ENCODE data around the gene ST7. TPM values are rescaled to one million over a fixed set of nuclear protein-coding genes. Genes with fewer than 3 reads are reported as not detected.

The ST7 gene
- total RNA-seq, 1 donor from 2014 or later, result 8.3 TPM

- no peaks in the 10 kb centered on the region for H3K27me3 Mint-ChIP-seq
- no peaks in the 10 kb centered on the region for H3K36me3 Mint-ChIP-seq (ENCODE audit: low read depth)
- ATAC-seq (ENCODE audit: low read depth) (peak; percentile 18), DNase-seq (no peak)
- H3K4me3 Mint-ChIP-seq, result no peak overlapping the region
- H3K9me3 Mint-ChIP-seq, result no peaks in the 10 kb centered on the region
- no peak overlapping the region for H3K27ac Mint-ChIP-seq
- peaks cover 4% of the 10 kb centered on the region for H3K4me1 Mint-ChIP-seq
- no peak for TF ChIP-seq CTCF (IDR thresholded peaks at IDR 0.05)
- intact Hi-C loops (cut with micrococcal nuclease), result no loop called here
- ChIA-PET POLR2A (no interaction called here), CTCF (no interaction called here)
Measured at GRCh38 chr7:117041007-117041406, 87.7 kb downstream of the ST7 start.

GRCh38 chr7:117041822-117042221 is 88.5 kb downstream of the ST7 start:
- peaks cover 4% of the 10 kb centered on the region for H3K4me1 Mint-ChIP-seq
- POLR2A ChIA-PET, result no interaction called here
- no peak overlapping the region for H3K4me3 Mint-ChIP-seq
- no peaks in the 10 kb centered on the region for H3K36me3 Mint-ChIP-seq (ENCODE audit: low read depth)
- TF ChIP-seq CTCF (IDR thresholded peaks at IDR 0.05), result no peak
- intact Hi-C loops (cut with micrococcal nuclease), result no loop called here
- no peak overlapping the region for H3K27ac Mint-ChIP-seq
- DNase-seq (no peak), ATAC-seq (ENCODE audit: low read depth) (no peak)
- H3K9me3 Mint-ChIP-seq, result no peaks in the 10 kb centered on the region
- CTCF ChIA-PET, result no interaction called here
- H3K27me3 Mint-ChIP-seq, result no peaks in the 10 kb centered on the region

GRCh38 chr7:117043108-117043825 is 90.0 kb downstream of the ST7 start:
- CTCF ChIA-PET, result no interaction called here
- H3K27me3 Mint-ChIP-seq, result no peaks in the 10 kb centered on the region
- DNase-seq, result no peak
- no peak for TF ChIP-seq CTCF (IDR thresholded peaks at IDR 0.05)
- POLR2A ChIA-PET, result no interaction called here
- no peaks in the 10 kb centered on the region for H3K9me3 Mint-ChIP-seq
- ATAC-seq (ENCODE audit: low read depth), result no peak
- no peak overlapping the region for H3K4me3 Mint-ChIP-seq
- no peak overlapping the region for H3K27ac Mint-ChIP-seq
- H3K36me3 Mint-ChIP-seq (ENCODE audit: low read depth), result no peaks in the 10 kb centered on the region
- H3K4me1 Mint-ChIP-seq, result peaks cover 4% of the 10 kb centered on the region
- intact Hi-C loops (cut with micrococcal nuclease), result no loop called here

- CTCF ChIA-PET, result no interaction called here
- H3K4me3 Mint-ChIP-seq, result no peak overlapping the region
- no peaks in the 10 kb centered on the region for H3K9me3 Mint-ChIP-seq
- no peak for TF ChIP-seq CTCF (IDR thresholded peaks at IDR 0.05)
- intact Hi-C loops (cut with micrococcal nuclease), result no loop called here
- H3K4me1 Mint-ChIP-seq, result peaks cover 13% of the 10 kb centered on the region
- DNase-seq (no peak), ATAC-seq (ENCODE audit: low read depth) (no peak)
- POLR2A ChIA-PET, result no interaction called here
- no peak overlapping the region for H3K27ac Mint-ChIP-seq
- H3K27me3 Mint-ChIP-seq, result no peaks in the 10 kb centered on the region
- no peaks in the 10 kb centered on the region for H3K36me3 Mint-ChIP-seq (ENCODE audit: low read depth)
Measured at GRCh38 chr7:117044664-117045063, 91.4 kb downstream of the ST7 start.

GRCh38 chr7:117045927-117046710 is 92.8 kb downstream of the ST7 start:
- ATAC-seq (ENCODE audit: low read depth) (no peak), DNase-seq (no peak)
- no peak for TF ChIP-seq CTCF (IDR thresholded peaks at IDR 0.05)
- H3K36me3 Mint-ChIP-seq (ENCODE audit: low read depth), result no peaks in the 10 kb centered on the region
- H3K27ac Mint-ChIP-seq, result no peak overlapping the region
- CTCF ChIA-PET, result interaction anchor here (0.6 kb wide), 2 partner anchors 34 to 61 kb away, joined by 3 to 4 read pairs; no protein-coding TSS in a partner anchor
- no peak overlapping the region for H3K4me3 Mint-ChIP-seq
- POLR2A ChIA-PET, result no interaction called here
- H3K27me3 Mint-ChIP-seq, result no peaks in the 10 kb centered on the region
- peaks cover 10% of the 10 kb centered on the region for H3K4me1 Mint-ChIP-seq
- H3K9me3 Mint-ChIP-seq, result no peaks in the 10 kb centered on the region
- intact Hi-C loops (cut with micrococcal nuclease), result no loop called here
